Adrenal gland (tissue), 12 donors: ENCODE results near the gene RNF8. TPM values are rescaled to one million over a fixed set of nuclear protein-coding genes. Genes with fewer than 3 reads are reported as not detected.

Source experiments
- DNase-seq, 7 donors: peaks; one replicate each; pipeline ENCODE4 v3.0.0-alpha.2; 2019 to 2020
- H3K27ac ChIP-seq, 5 donors: fragments of 200-600 bp; sonication (generic) in 4 of 5; 1 replicate in 3 of 5; 2 replicates in 2 of 5; pipeline versions ENCODE4 v1.5.1 to v1.8.0; 2016 to 2020; ENCODE audit warnings: mild to moderate bottlenecking in 1 of 5
- H3K27me3 ChIP-seq: fragments of 200-600 bp; 2 replicates; pipeline ENCODE4 v1.8.0; 2021
- H3K36me3 ChIP-seq, 2 donors: fragments of 200-600 bp; replicated peaks in 1 of 2; 1 replicate in 1 of 2; 2 replicates in 1 of 2; pipeline versions ENCODE4 v1.5.1 to v1.8.0; 2018 to 2022
- H3K4me1 ChIP-seq, 2 donors: fragments of 200-600 bp; replicated peaks in 1 of 2; 1 replicate in 1 of 2; 2 replicates in 1 of 2; pipeline versions ENCODE4 v1.5.1 to v1.8.0; 2018 to 2021
- H3K4me3 ChIP-seq, 4 donors: fragments of 200-600 bp; sonication (generic) in 3 of 4; one replicate each; pipeline ENCODE4 v1.5.1; 2016 to 2018
- H3K9me3 ChIP-seq, 3 donors: fragments of 200-600 bp; sonication (generic) in 1 of 3; replicated peaks in 1 of 3; 1 replicate in 2 of 3; 2 replicates in 1 of 3; pipeline versions ENCODE4 v1.5.1 to v1.8.0; 2016 to 2021
- POLR2A ChIP-seq, 2 donors: fragments of 450-650 bp; IDR thresholded peaks; one replicate each; pipeline ENCODE4 v1.6.1; 2017; ENCODE audit warnings: antibody characterized with exemption in 2 of 2, mild to moderate bottlenecking in 2 of 2, moderate library complexity in 1 of 2
- WGBS, 4 donors: extraction: QIAGEN DNeasy Blood & Tissue Kit in 2 of 4; methylation state at CpG; one replicate each; pipeline versions ENCODE4 v1.1.5 to v1.1.7; 2013 to 2017; 5-methylcytosine and 5-hydroxymethylcytosine counted together
- intact Hi-C, 2 donors: fragments of 100-400 bp; cut with DNase I; formaldehyde crosslinking; loops; one replicate each; pipeline versions ENCODE4 v1.14.1 to v1.15.0; 2022 to 2023
- polyA plus RNA-seq, 3 donors: library from polyadenylated mRNA; stranded (reverse); fragments of 200-250 nt in 2 of 3; fragments of 350-450 nt in 1 of 3; fragmentation: Illumina TruSeq in 1 of 3; extraction: RNeasy Lipid Tissue Mini Kit (QIAGEN cat#74804) in 1 of 3; gene quantifications; one replicate each; pipeline ENCODE4 v1.2.3, GENCODE V29; 2013 to 2014
- total RNA-seq, 9 donors: library from RNA; depleted of rRNA in 4 of 9; stranded (reverse); fragments of >200 nt in 4 of 9; fragments of 120-200 nt in 1 of 9; fragmentation: NEBNext Ultra II Directional in 1 of 9; extraction: Animal tissue kit (Norgen Biotek cat#: 25700) in 1 of 9; gene quantifications; one replicate each; pipeline versions ENCODE4 v1.1.0 to v1.2.4, GENCODE V29; 2013 to 2023
- TF ChIP-seq, protein P1 (sequence below), 6 experiments: fragments of 450-650 bp in 4 of 6; fragments of 200-600 bp in 2 of 6; sonication (generic) in 1 of 6; IDR thresholded peaks; 1 replicate in 5 of 6; 2 replicates in 1 of 6; pipeline versions ENCODE4 v1.5.1 to v1.8.0; 2016 to 2021; ENCODE audit warnings: antibody characterized with exemption in 6 of 6, mild to moderate bottlenecking in 2 of 6, moderate library complexity in 1 of 6
- donor health status: healthy with polysubstance abuse.
- donor health status: Bipolar disorder and iron deficiency.
- donor health status: DM: yes; HTN: yes; CAD: no.
- donor health status: DM: no; HTN: no; CAD: no.
- donor health status: DM: no; HTN: no; CAD: no.
- donor health status: DM: yes; HTN: yes; CAD: no.

The RNF8 gene
- total and polyA plus RNA-seq, 12 donors: 13.1 to 54.6 (median 20.6) TPM

DNA sequence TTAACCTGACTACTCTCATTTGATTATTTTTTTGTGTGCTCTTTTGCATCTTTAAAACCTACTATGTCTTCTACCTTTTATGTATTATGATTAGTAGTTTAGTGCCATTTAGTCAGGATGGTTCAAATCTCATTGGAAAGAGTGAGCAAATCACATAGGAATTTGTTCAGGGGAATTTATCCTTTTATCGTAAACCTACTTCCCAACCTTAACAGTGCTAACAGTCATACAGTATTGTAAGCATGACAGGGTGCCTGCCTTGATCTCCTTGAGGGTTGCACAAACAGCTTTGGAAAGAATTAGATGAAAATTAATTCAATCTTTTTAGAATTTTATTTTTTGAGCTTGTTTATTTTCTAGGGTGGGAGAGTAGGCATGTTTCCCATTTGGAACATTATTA, 18.3 kb downstream of the RNF8 start:
- Histone ChIP-seq H3K4me3 (no peak overlapping the region), H3K36me3 (peaks cover 0 to 26% of the 10 kb centered on the region in 2 donors), H3K4me1 (peaks cover 0 to 3% of the 10 kb centered on the region in 2 donors), H3K27ac (no peak overlapping the region), H3K27me3 (no peaks in the 10 kb centered on the region), H3K9me3 (no peaks in the 10 kb centered on the region)
- 93 to 97% (median 96%) methylated on average over 1 of the region's 1 CpG for WGBS, 4 donors
- DNase-seq: no peak
- intact Hi-C loops: loop anchor here in 1 of 2 donors (10.0 kb wide), 1 partner anchor 193 kb away; no protein-coding TSS in a partner anchor
- TF ChIP-seq POLR2A (IDR thresholded peaks at IDR 0.05): no peak
- TF ChIP-seq, protein P1, sequence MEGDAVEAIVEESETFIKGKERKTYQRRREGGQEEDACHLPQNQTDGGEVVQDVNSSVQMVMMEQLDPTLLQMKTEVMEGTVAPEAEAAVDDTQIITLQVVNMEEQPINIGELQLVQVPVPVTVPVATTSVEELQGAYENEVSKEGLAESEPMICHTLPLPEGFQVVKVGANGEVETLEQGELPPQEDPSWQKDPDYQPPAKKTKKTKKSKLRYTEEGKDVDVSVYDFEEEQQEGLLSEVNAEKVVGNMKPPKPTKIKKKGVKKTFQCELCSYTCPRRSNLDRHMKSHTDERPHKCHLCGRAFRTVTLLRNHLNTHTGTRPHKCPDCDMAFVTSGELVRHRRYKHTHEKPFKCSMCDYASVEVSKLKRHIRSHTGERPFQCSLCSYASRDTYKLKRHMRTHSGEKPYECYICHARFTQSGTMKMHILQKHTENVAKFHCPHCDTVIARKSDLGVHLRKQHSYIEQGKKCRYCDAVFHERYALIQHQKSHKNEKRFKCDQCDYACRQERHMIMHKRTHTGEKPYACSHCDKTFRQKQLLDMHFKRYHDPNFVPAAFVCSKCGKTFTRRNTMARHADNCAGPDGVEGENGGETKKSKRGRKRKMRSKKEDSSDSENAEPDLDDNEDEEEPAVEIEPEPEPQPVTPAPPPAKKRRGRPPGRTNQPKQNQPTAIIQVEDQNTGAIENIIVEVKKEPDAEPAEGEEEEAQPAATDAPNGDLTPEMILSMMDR (IDR thresholded peaks at IDR 0.05): no peak

GRCh38 chr6:37373822-37374471, 20.2 kb downstream of the RNF8 start:
- intact Hi-C loops: loop anchor here in 1 of 2 donors (10.0 kb wide), 1 partner anchor 191 kb away; no protein-coding TSS in a partner anchor
- no peak for TF ChIP-seq POLR2A (IDR thresholded peaks at IDR 0.05)
- TF ChIP-seq, protein P1 (IDR thresholded peaks at IDR 0.05): no peak

DNA sequence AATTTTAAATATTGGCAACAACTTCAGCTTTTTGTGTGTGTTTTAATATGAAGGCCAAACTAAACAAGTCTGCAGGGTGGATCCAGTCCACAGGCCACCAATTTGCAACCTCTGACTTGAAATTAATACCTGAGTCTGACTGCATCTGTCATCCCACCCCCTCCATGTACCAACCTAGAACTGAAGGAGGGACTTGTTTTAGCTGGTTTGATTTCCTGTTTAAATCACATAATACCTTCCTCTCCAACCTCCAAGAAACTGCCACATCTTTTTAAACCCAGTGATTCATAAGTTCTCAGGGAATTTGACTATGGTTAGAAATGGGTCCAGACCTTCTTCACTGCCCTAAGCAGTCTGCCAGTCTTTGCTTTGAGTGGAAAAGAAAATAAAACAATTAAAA, 21.6 kb downstream of the RNF8 start:
- Histone ChIP-seq H3K4me3 (no peak overlapping the region), H3K4me1 (no peaks in the 10 kb centered on the region), H3K27ac (no peak overlapping the region), H3K27me3 (no peaks in the 10 kb centered on the region), H3K9me3 (no peaks in the 10 kb centered on the region), H3K36me3 (peaks cover 0 to 26% of the 10 kb centered on the region in 2 donors)
- DNase-seq: no peak
- TF ChIP-seq POLR2A (IDR thresholded peaks at IDR 0.05): no peak
- TF ChIP-seq, protein P1 (IDR thresholded peaks at IDR 0.05): no peak
- intact Hi-C loops: loop anchor here in 1 of 2 donors (10.0 kb wide), 1 partner anchor 189 kb away; no protein-coding TSS in a partner anchor

More at GRCh38 chr6:37373822-37374471, 20.2 kb downstream of the RNF8 start:
- H3K27ac ChIP-seq: no peak overlapping the region
- peaks cover 0 to 3% of the 10 kb centered on the region in 2 donors for H3K4me1 ChIP-seq
- no peaks in the 10 kb centered on the region for H3K27me3 ChIP-seq
- WGBS, 4 donors: 75 to 95% (median 94%) methylated on average over 1 of the region's 1 CpG
- peaks cover 0 to 21% of the 10 kb centered on the region in 2 donors for H3K36me3 ChIP-seq
- no peak for DNase-seq
- H3K9me3 ChIP-seq: no peaks in the 10 kb centered on the region
- H3K4me3 ChIP-seq: no peak overlapping the region

DNA sequence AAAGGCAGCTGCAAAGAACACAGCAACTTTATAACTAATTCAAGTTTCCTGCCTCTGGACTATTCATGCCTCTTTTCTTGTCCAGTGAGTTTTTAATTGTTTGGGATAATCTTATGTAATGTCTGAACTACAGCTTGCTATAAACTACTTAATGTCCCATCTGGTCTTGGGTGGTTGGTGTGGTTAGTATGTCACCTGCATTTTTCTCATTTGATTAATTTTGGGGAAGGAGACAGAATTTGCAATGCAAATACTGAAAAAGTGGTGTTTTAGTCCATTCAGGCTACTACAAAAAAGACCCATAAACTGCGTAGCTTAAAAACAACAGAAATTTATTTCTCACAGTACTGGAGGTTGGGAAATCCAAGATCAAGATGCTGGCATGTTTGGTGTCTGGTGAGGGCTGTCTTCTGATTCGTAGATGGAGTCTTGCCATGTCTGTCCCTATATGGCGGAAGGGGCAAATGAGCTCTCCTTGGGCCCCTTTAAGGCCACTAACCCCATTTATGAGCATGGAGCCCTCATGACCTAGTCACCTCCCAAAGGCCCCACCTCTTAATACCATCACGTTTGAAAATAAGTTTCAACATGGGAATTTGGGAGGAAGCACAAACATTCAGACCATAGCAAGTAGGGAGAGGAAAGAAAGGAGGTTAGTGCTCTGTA, 22.4 kb downstream of the RNF8 start:
- Histone ChIP-seq H3K27me3 (no peaks in the 10 kb centered on the region), H3K27ac (no peak overlapping the region), H3K4me1 (no peaks in the 10 kb centered on the region), H3K4me3 (no peak overlapping the region), H3K36me3 (peaks cover 0 to 24% of the 10 kb centered on the region in 2 donors), H3K9me3 (no peaks in the 10 kb centered on the region)
- 77 to 82% (median 79%) methylated on average over 4 of the region's 4 CpGs for WGBS, 4 donors
- TF ChIP-seq, protein P1 (IDR thresholded peaks at IDR 0.05): no peak
- no peak for DNase-seq
- intact Hi-C loops: loop anchor here in 1 of 2 donors (10.0 kb wide), 1 partner anchor 189 kb away; no protein-coding TSS in a partner anchor
